Measurements from ENCODE around the gene ATP9B. TPM values are rescaled to one million over a fixed set of nuclear protein-coding genes. Genes with fewer than 3 reads are reported as not detected.
A peak's percentile ranks its signal among the peaks of the same experiment; 100 is the strongest.

Gene ATP9B
- total RNA-seq, 1 experiment from 2014 or later = 17.9 TPM

DNA sequence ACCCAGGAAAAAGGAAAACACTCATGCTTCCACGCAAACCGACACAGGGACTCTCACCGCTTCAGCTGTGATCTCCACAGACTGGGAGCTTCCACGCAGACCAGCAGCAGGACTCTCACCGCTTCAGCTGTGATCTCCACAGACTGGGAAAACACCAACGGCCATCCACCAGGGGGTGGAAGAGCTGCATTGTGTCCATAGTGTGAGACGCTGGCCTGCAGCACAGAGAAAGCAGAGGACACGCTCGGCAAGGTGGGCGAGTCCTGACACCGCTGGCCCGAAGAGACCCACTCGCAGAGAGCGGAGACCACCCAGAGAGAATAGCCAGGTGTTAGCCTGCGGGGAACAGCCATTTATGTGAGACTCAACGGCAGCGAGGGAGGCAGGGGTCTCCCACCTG lies 284.1 kb downstream of the ATP9B start:
- ChIA-PET CTCF (no interaction called here), POLR2A (ENCODE audit: low non-redundant PET) (no interaction called here)
- H3K27ac ChIP-seq (ENCODE audit: low read depth, low read length, poor library complexity, severe bottlenecking) = no peak overlapping the region
- intact Hi-C loops (cut with micrococcal nuclease; ENCODE audit: unreplicated experiment) = no loop called here
- H3K36me3 ChIP-seq (ENCODE audit: insufficient read depth, low read length, poor library complexity, severe bottlenecking) = no peaks in the 10 kb centered on the region
- no TSS peak for BruUV-seq (replicated peaks)
- no peaks in the 10 kb centered on the region for H3K4me1 ChIP-seq (ENCODE audit: insufficient read depth, low read length, poor library complexity, severe bottlenecking)
- DNase-seq (ENCODE audit: low spot score) = no peak
- no peak for TF ChIP-seq EZH2 (IDR thresholded peaks at IDR 0.05; ENCODE audit: borderline replicate concordance, low read depth, low read length, poor library complexity, severe bottlenecking)
- TF ChIP-seq, protein P1, sequence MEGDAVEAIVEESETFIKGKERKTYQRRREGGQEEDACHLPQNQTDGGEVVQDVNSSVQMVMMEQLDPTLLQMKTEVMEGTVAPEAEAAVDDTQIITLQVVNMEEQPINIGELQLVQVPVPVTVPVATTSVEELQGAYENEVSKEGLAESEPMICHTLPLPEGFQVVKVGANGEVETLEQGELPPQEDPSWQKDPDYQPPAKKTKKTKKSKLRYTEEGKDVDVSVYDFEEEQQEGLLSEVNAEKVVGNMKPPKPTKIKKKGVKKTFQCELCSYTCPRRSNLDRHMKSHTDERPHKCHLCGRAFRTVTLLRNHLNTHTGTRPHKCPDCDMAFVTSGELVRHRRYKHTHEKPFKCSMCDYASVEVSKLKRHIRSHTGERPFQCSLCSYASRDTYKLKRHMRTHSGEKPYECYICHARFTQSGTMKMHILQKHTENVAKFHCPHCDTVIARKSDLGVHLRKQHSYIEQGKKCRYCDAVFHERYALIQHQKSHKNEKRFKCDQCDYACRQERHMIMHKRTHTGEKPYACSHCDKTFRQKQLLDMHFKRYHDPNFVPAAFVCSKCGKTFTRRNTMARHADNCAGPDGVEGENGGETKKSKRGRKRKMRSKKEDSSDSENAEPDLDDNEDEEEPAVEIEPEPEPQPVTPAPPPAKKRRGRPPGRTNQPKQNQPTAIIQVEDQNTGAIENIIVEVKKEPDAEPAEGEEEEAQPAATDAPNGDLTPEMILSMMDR (conservative IDR thresholded peaks at IDR 0.05; ENCODE audit: low read depth, low read length) = peak; percentile 25; the same call in 1 of the 2 replicates
- H3K9me3 ChIP-seq (ENCODE audit: low read depth, low read length, poor library complexity, severe bottlenecking) = no peaks in the 10 kb centered on the region
- no peak overlapping the region for H3K4me3 ChIP-seq (ENCODE audit: low read depth, low read length, poor library complexity, severe bottlenecking)
- H3K27me3 ChIP-seq (replicated peaks; ENCODE audit: insufficient read depth, low read depth, low read length, poor library complexity) = no peaks in the 10 kb centered on the region

DNA sequence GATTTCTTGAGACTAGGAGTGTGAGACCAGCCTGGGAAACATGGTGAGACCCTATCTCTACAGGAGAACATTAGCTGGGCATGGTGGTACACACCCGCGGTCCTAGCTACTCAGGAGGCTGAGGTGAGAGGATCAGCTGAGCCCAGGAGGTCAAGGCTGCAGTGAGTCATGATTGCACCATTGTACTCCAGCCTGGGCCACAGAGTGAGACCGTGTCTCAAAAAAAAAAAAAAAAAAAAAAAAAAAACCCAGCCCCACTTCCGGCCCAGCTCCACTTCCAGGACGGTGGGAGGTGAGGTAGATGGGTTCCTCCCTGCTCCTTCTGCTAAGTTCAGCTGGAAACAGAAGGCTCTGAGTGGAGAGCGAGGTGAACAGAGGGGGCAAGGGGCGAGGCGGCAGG lies 285.2 kb downstream of the ATP9B start:
- Histone ChIP-seq H3K9me3 (ENCODE audit: low read depth, low read length, poor library complexity, severe bottlenecking) (no peaks in the 10 kb centered on the region), H3K4me3 (ENCODE audit: low read depth, low read length, poor library complexity, severe bottlenecking) (no peak overlapping the region), H3K36me3 (ENCODE audit: insufficient read depth, low read length, poor library complexity, severe bottlenecking) (no peaks in the 10 kb centered on the region), H3K4me1 (ENCODE audit: insufficient read depth, low read length, poor library complexity, severe bottlenecking) (no peaks in the 10 kb centered on the region), H3K27me3 (replicated peaks; ENCODE audit: insufficient read depth, low read depth, low read length, poor library complexity) (no peaks in the 10 kb centered on the region), H3K27ac (ENCODE audit: low read depth, low read length, poor library complexity, severe bottlenecking) (no peak overlapping the region)
- ChIA-PET POLR2A (ENCODE audit: low non-redundant PET) (no interaction called here), CTCF (no interaction called here)
- intact Hi-C loops (cut with micrococcal nuclease; ENCODE audit: unreplicated experiment) = no loop called here
- DNase-seq (ENCODE audit: low spot score) = no peak
- TF ChIP-seq, protein P1 (conservative IDR thresholded peaks at IDR 0.05; ENCODE audit: low read depth, low read length) = no peak
- no peak for TF ChIP-seq EZH2 (IDR thresholded peaks at IDR 0.05; ENCODE audit: borderline replicate concordance, low read depth, low read length, poor library complexity, severe bottlenecking)
- BruUV-seq (replicated peaks) = no TSS peak

DNA sequence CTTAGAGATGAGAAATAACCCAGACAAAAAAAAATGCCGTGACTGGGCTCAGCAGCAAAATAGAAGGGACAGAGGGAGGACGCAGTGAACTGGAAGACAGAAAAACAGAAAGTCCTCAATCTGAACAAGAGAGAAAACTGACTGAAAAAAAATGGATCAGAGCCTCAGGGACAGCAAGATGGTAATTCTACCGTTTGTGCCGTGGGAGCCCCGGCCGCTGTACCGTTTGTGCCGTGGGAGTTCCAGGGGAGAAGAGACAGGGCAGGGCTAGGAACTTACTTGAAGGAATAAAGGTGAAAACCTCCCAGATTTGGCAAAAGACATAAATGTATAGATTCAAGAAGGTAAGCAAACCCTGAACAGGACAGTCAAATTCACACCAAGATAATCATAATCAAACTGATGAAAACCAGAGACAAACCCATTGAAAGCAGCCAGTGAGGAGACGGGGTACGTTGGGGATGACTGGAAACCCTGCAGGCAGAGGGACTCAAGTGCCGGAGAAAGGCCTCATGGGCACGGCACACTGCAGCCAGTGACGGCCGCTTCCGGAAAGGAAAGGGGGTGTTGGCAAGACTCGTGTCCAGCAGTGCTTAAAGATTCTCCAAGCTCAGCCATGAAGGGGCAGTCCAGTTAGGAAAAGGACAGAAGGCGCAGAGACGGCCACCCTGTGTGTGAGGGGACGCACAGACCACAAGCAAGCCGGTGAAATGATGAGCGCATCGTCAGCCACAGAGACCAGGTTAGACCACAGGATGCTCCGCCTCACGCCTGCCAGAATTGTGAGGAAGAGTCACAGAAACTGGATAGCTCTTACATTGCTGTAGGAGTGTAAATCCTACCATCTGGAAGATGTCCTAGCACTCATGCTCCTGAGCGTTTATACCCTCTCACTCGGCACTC lies 286.5 kb downstream of the ATP9B start:
- Histone ChIP-seq H3K4me1 (ENCODE audit: insufficient read depth, low read length, poor library complexity, severe bottlenecking) (no peaks in the 10 kb centered on the region), H3K9me3 (ENCODE audit: low read depth, low read length, poor library complexity, severe bottlenecking) (no peaks in the 10 kb centered on the region), H3K4me3 (ENCODE audit: low read depth, low read length, poor library complexity, severe bottlenecking) (no peak overlapping the region), H3K27ac (ENCODE audit: low read depth, low read length, poor library complexity, severe bottlenecking) (no peak overlapping the region), H3K27me3 (replicated peaks; ENCODE audit: insufficient read depth, low read depth, low read length, poor library complexity) (no peaks in the 10 kb centered on the region), H3K36me3 (ENCODE audit: insufficient read depth, low read length, poor library complexity, severe bottlenecking) (no peaks in the 10 kb centered on the region)
- intact Hi-C loops (cut with micrococcal nuclease; ENCODE audit: unreplicated experiment) = no loop called here
- no peak for TF ChIP-seq EZH2 (IDR thresholded peaks at IDR 0.05; ENCODE audit: borderline replicate concordance, low read depth, low read length, poor library complexity, severe bottlenecking)
- TF ChIP-seq, protein P1 (conservative IDR thresholded peaks at IDR 0.05; ENCODE audit: low read depth, low read length) = no peak
- no peak for DNase-seq (ENCODE audit: low spot score)
- ChIA-PET POLR2A (ENCODE audit: low non-redundant PET) (no interaction called here), CTCF (no interaction called here)
- BruUV-seq (replicated peaks) = no TSS peak

All from A673 (cell line).